Liver (tissue), 9 donors: ENCODE measurements around the gene EML1. TPM values are rescaled to one million over a fixed set of nuclear protein-coding genes. Genes with fewer than 3 reads are reported as not detected.

Source experiments
- DNase-seq: peaks from one replicate; pipeline ENCODE4 v3.0.0-alpha.2; 2017; ENCODE audit warnings: low spot score
- H3K27ac ChIP-seq, 2 donors: one replicate each; pipeline ENCODE4 v1.7.0; 2013; ENCODE audit warnings: inconsistent platforms in 2 of 2, low read length in 2 of 2, control low read depth in 1 of 2, low read depth in 1 of 2, mild to moderate bottlenecking in 1 of 2
- H3K27me3 ChIP-seq, 4 donors: one replicate each; pipeline versions ENCODE4 v1.6.1 to v1.7.0; 2013; ENCODE audit warnings: low read length in 3 of 4, inconsistent platforms in 1 of 4, mild to moderate bottlenecking in 1 of 4, moderate library complexity in 1 of 4; ENCODE audit not compliant: control insufficient read depth in 4 of 4, insufficient read depth in 4 of 4
- H3K36me3 ChIP-seq, 4 donors: one replicate each; pipeline versions ENCODE4 v1.6.1 to v1.7.0; 2013; ENCODE audit warnings: low read length in 3 of 4, mild to moderate bottlenecking in 3 of 4, low read depth in 1 of 4, moderate library complexity in 1 of 4; ENCODE audit not compliant: control insufficient read depth in 4 of 4, insufficient read depth in 3 of 4
- H3K4me1 ChIP-seq, 4 donors: one replicate each; pipeline versions ENCODE4 v1.6.1 to v1.7.0; 2013; ENCODE audit warnings: low read length in 3 of 4, mild to moderate bottlenecking in 3 of 4, moderate library complexity in 1 of 4; ENCODE audit not compliant: control insufficient read depth in 4 of 4, insufficient read depth in 4 of 4
- H3K4me3 ChIP-seq, 3 donors: one replicate each; pipeline versions ENCODE4 v1.6.1 to v1.7.0; 2013; ENCODE audit warnings: low read length in 3 of 3, control low read depth in 1 of 3, low read depth in 1 of 3, mild to moderate bottlenecking in 1 of 3
- H3K9ac ChIP-seq, 2 donors: one replicate each; pipeline ENCODE4 v1.7.0; 2013; ENCODE audit warnings: low read length in 2 of 2, mild to moderate bottlenecking in 2 of 2, moderate library complexity in 2 of 2, control low read depth in 1 of 2, low read depth in 1 of 2
- H3K9me3 ChIP-seq, 4 donors: one replicate each; pipeline versions ENCODE4 v1.6.1 to v1.7.0; 2013; ENCODE audit warnings: low read length in 3 of 4; ENCODE audit not compliant: control insufficient read depth in 4 of 4
- FOXA2 ChIP-seq: IDR thresholded peaks from 2 replicates; pipeline ENCODE4 v1.6.1; 2016; ENCODE audit warnings: antibody characterized with exemption
- GABPA ChIP-seq, 2 donors: IDR thresholded peaks in 1 of 2; conservative IDR thresholded peaks in 1 of 2; 2 replicates each; pipeline ENCODE4 v1.6.1; 2016; ENCODE audit warnings: antibody characterized with exemption in 2 of 2, mild to moderate bottlenecking in 1 of 2, moderate library complexity in 1 of 2
- HNF4A ChIP-seq, 2 donors: conservative IDR thresholded peaks; 2 replicates each; pipeline ENCODE4 v1.6.1; 2016; ENCODE audit warnings: antibody characterized with exemption in 2 of 2, mild to moderate bottlenecking in 2 of 2
- HNF4G ChIP-seq: IDR thresholded peaks from 2 replicates; pipeline ENCODE4 v1.6.1; 2016; ENCODE audit warnings: antibody characterized with exemption
- JUND ChIP-seq, 2 donors: IDR thresholded peaks; 2 replicates each; pipeline ENCODE4 v1.6.1; 2016; ENCODE audit warnings: antibody characterized with exemption in 2 of 2
- NR2F2 ChIP-seq: IDR thresholded peaks from 2 replicates; pipeline ENCODE4 v1.6.1; 2016; ENCODE audit warnings: antibody characterized with exemption
- RAD21 ChIP-seq, 2 donors: IDR thresholded peaks; 2 replicates each; pipeline ENCODE4 v1.6.1; 2016; ENCODE audit warnings: antibody characterized with exemption in 2 of 2, mild to moderate bottlenecking in 2 of 2
- RXRA ChIP-seq, 2 donors: IDR thresholded peaks; 2 replicates each; pipeline ENCODE4 v1.6.1; 2017 to 2018; ENCODE audit warnings: antibody characterized with exemption in 2 of 2, mild to moderate bottlenecking in 1 of 2
- SP1 ChIP-seq: IDR thresholded peaks from 2 replicates; pipeline ENCODE4 v1.6.1; 2018; ENCODE audit warnings: antibody characterized with exemption, mild to moderate bottlenecking
- TAF1 ChIP-seq: conservative IDR thresholded peaks from 2 replicates; pipeline ENCODE4 v1.6.1; 2016; ENCODE audit warnings: antibody characterized with exemption, mild to moderate bottlenecking
- YY1 ChIP-seq: IDR thresholded peaks from 2 replicates; pipeline ENCODE4 v1.6.1; 2016; ENCODE audit warnings: antibody characterized with exemption, mild to moderate bottlenecking
- WGBS: extraction: QIAGEN DNeasy Blood & Tissue Kit; methylation state at CpG from one replicate; pipeline ENCODE4 v1.1.7; 2013; 5-methylcytosine and 5-hydroxymethylcytosine counted together
- polyA plus RNA-seq, 2 donors: library from polyadenylated mRNA; stranded (reverse) in 1 of 2; unstranded in 1 of 2; fragments of 200-250 nt in 1 of 2; fragments of >200 nt in 1 of 2; fragmentation: Nextera tagmentation in 1 of 2; extraction: Ambion mirVana in 1 of 2; gene quantifications; one replicate each; pipeline versions ENCODE4 v1.2.1 to v1.2.3, GENCODE V29; 2013 to 2015
- total RNA-seq, 2 donors: library from RNA; depleted of rRNA; stranded (reverse); fragments of >200 nt; gene quantifications; one replicate each; pipeline ENCODE4 v1.2.3, GENCODE V29; 2014
- TF ChIP-seq, protein P1 (sequence below): IDR thresholded peaks from 2 replicates; pipeline ENCODE4 v1.6.1; 2016; ENCODE audit warnings: antibody characterized with exemption
- TF ChIP-seq, protein P2 (sequence below): IDR thresholded peaks from 2 replicates; pipeline ENCODE4 v1.6.1; 2016; ENCODE audit warnings: antibody characterized with exemption
- TF ChIP-seq, protein P3 (sequence below): IDR thresholded peaks from 2 replicates; pipeline ENCODE4 v1.6.1; 2016; ENCODE audit warnings: antibody characterized with exemption
- donor health status: healthy.
- donor health status: healthy.
- donor health status: healthy.
- donor health status: healthy.
- donor health status: healthy.

EML1 gene
- total and polyA plus RNA-seq, 4 donors: 2.7 to 14.6 (median 4.6) TPM

DNA sequence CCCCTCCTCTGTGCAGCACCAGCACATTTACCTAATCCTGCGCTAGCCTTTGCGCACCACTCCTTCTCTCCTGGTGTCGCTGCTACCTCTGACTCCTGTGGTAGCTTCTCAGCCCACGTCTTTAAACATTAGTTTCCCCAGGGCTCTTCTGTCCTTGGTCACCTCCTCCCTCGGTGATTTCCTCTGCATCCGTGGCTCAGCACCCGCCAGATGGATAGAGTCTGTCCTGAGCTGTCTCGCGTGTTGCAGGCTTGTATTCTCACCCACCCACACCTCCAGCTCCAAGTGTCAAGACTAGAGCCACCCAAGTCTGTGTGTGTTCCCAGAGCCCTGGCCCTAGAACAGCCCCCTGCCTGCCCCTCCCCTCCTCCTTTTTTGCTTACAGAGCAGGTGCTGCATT is 83.2 kb downstream of the EML1 start:
- H3K36me3 ChIP-seq: no peaks in the 10 kb centered on the region
- no peaks in the 10 kb centered on the region for H3K4me1 ChIP-seq
- no peaks in the 10 kb centered on the region for H3K27me3 ChIP-seq
- no peak for TF ChIP-seq NR2F2
- no peak for TF ChIP-seq HNF4G
- no peak for TF ChIP-seq YY1
- no peak for TF ChIP-seq TAF1
- WGBS: 84% methylated on average over 9 of the region's 9 CpGs
- no peaks in the 10 kb centered on the region for H3K9me3 ChIP-seq
- no peak overlapping the region for H3K9ac ChIP-seq
- DNase-seq: no peak
- no peak overlapping the region for H3K4me3 ChIP-seq
- H3K27ac ChIP-seq: no peak overlapping the region

- DNase-seq: no peak
- no peaks in the 10 kb centered on the region for H3K36me3 ChIP-seq
- no peaks in the 10 kb centered on the region for H3K4me1 ChIP-seq
- H3K27ac ChIP-seq: no peak overlapping the region
- 83% methylated on average over 6 of the region's 6 CpGs for WGBS
- TF ChIP-seq, protein P1, sequence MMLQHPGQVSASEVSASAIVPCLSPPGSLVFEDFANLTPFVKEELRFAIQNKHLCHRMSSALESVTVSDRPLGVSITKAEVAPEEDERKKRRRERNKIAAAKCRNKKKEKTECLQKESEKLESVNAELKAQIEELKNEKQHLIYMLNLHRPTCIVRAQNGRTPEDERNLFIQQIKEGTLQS: no peak
- TF ChIP-seq GABPA (IDR thresholded peaks at IDR 0.05 in 1 of 2, conservative IDR thresholded peaks at IDR 0.05 in 1 of 2) (no peak), NR2F2 (no peak), JUND (IDR thresholded peaks at IDR 0.05) (no peak), YY1 (no peak), SP1 (no peak), FOXA2 (no peak), HNF4A (conservative IDR thresholded peaks at IDR 0.05) (no peak), HNF4G (no peak), TAF1 (no peak), RAD21 (IDR thresholded peaks at IDR 0.05) (no peak)
- TF ChIP-seq, protein P2, sequence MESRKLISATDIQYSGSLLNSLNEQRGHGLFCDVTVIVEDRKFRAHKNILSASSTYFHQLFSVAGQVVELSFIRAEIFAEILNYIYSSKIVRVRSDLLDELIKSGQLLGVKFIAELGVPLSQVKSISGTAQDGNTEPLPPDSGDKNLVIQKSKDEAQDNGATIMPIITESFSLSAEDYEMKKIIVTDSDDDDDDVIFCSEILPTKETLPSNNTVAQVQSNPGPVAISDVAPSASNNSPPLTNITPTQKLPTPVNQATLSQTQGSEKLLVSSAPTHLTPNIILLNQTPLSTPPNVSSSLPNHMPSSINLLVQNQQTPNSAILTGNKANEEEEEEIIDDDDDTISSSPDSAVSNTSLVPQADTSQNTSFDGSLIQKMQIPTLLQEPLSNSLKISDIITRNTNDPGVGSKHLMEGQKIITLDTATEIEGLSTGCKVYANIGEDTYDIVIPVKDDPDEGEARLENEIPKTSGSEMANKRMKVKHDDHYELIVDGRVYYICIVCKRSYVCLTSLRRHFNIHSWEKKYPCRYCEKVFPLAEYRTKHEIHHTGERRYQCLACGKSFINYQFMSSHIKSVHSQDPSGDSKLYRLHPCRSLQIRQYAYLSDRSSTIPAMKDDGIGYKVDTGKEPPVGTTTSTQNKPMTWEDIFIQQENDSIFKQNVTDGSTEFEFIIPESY: no peak
- TF ChIP-seq, protein P3, sequence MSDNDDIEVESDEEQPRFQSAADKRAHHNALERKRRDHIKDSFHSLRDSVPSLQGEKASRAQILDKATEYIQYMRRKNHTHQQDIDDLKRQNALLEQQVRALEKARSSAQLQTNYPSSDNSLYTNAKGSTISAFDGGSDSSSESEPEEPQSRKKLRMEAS: no peak
- no peaks in the 10 kb centered on the region for H3K9me3 ChIP-seq
- no peak overlapping the region for H3K9ac ChIP-seq
- H3K4me3 ChIP-seq: no peak overlapping the region
- H3K27me3 ChIP-seq: no peaks in the 10 kb centered on the region
These were observed 85.3 kb downstream of the EML1 start for GRCh38 chr14:99878563-99878962.

DNA sequence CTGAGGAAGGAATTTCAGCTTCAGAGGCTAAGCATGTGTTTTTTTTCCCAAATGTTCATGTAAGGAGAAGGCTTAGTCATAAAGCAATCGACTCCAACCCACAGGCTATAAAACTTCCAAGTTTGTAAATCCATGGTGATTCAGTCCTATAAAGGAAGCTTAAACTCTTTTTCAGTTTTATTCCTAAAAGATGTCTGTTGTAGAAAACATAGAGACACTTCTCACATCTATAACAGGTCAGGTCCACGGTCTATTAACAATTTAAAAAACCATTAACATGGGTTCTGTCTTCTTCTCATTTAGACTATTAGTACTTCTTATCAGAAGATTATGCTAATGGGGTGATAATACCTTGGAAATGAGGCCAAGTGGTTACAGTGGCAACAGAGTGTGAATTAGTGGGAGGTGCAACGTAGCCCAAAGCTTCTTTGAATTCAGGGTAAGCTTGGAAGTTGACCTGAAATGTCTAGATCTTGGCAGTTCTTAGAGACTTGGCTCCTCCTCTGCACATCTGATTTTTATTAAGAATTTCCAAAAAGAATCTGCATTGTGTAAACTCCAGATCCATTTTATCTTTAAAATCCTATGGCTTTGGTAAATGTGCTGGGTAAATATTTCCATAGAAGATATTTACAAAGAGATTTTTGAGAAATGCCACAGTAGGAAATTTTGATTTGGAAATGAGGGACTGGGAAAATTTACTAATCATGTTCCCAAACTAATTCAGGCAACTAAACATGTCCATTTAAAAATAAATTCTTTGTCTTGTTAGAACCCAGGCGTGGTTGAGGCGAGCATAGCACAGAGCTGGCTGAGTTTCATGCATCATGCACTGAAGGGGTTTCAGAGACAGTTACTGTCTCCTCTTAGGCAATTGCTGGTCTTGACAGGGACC is 86.4 kb downstream of the EML1 start:
- TF ChIP-seq SP1 (no peak), YY1 (no peak), RXRA (IDR thresholded peaks at IDR 0.05) (no peak), TAF1 (no peak), RAD21 (IDR thresholded peaks at IDR 0.05) (no peak), HNF4A (conservative IDR thresholded peaks at IDR 0.05) (no peak)
- TF ChIP-seq, protein P3: no peak
- Histone ChIP-seq H3K36me3 (no peaks in the 10 kb centered on the region), H3K4me3 (no peak overlapping the region), H3K9ac (no peak overlapping the region), H3K27me3 (no peaks in the 10 kb centered on the region), H3K4me1 (no peaks in the 10 kb centered on the region), H3K9me3 (no peaks in the 10 kb centered on the region), H3K27ac (no peak overlapping the region)
- WGBS: 79% methylated on average over 5 of the region's 5 CpGs
- no peak for DNase-seq
